Right hindlimb (tissue), 1 donor: ENCODE measurements around the gene PTPN22.
"Not testable (repeated sequence)": the region's sequence is repeated elsewhere in the genome, so short reads cannot be mapped to it uniquely, and the experiment has no call there.

Experiments
- DNase-seq: peaks from one replicate; pipeline ENCODE4 v3.0.0-alpha.2; 2018

Gene PTPN22

GRCh38 chr1:113886417-113887401, 15.2 kb upstream of the PTPN22 start:
- DNase-seq = no peak

GRCh38 chr1:113881661-113882060, 10.1 kb upstream of the PTPN22 start:
- DNase-seq = no peak

- DNase-seq = no peak
These were observed 8.2 kb upstream of the PTPN22 start for GRCh38 chr1:113879739-113880038.

- DNase-seq = no peak
These were observed 4.7 kb upstream of the PTPN22 start for GRCh38 chr1:113876176-113876575.

- DNase-seq = no peak
These were observed 4.2 kb upstream of the PTPN22 start for GRCh38 chr1:113875714-113876113.

- no peak for DNase-seq
These were observed 2.7 kb upstream of the PTPN22 start for GRCh38 chr1:113874012-113874879.

GRCh38 chr1:113872219-113872935, 865 bp upstream of the PTPN22 start:
- DNase-seq = no peak

GRCh38 chr1:113870778-113871177, 734 bp downstream of the PTPN22 start:
- no peak for DNase-seq

GRCh38 chr1:113868387-113869083, 3.0 kb downstream of the PTPN22 start:
- no peak for DNase-seq

GRCh38 chr1:113861641-113862040, 9.9 kb downstream of the PTPN22 start:
- DNase-seq = no peak

GRCh38 chr1:113860891-113861290, 10.6 kb downstream of the PTPN22 start:
- no peak for DNase-seq

- no peak for DNase-seq
These were observed 11.9 kb downstream of the PTPN22 start for GRCh38 chr1:113859478-113860175.

- DNase-seq = no peak
These were observed 12.5 kb downstream of the PTPN22 start for GRCh38 chr1:113858982-113859381.

GRCh38 chr1:113858418-113858817, 13.1 kb downstream of the PTPN22 start:
- DNase-seq = no peak

- DNase-seq = no peak
These were observed 13.7 kb downstream of the PTPN22 start for GRCh38 chr1:113857776-113858175.

- no peak for DNase-seq
These were observed 15.1 kb downstream of the PTPN22 start for GRCh38 chr1:113856401-113856790.

GRCh38 chr1:113855630-113856400, 15.7 kb downstream of the PTPN22 start:
- DNase-seq = no peak

GRCh38 chr1:113854234-113854633, 17.3 kb downstream of the PTPN22 start:
- no peak for DNase-seq

GRCh38 chr1:113852694-113853093, 18.8 kb downstream of the PTPN22 start:
- not testable (repeated sequence) for DNase-seq

- no peak for DNase-seq
These were observed 21.2 kb downstream of the PTPN22 start for GRCh38 chr1:113850127-113850796.
